Vein endothelial cell (primary cell): ENCODE data around the gene NLN. TPM values are rescaled to one million over a fixed set of nuclear protein-coding genes. Genes with fewer than 3 reads are reported as not detected.

Source experiments
- total RNA-seq: library from RNA; depleted of rRNA; stranded (reverse); fragments of >200 nt; gene quantifications from 2 replicates; pipeline ENCODE4 v1.2.3, GENCODE V29; 2012

Gene NLN
- 37.9 and 47.1 TPM in 2 replicates for total RNA-seq

GRCh38 chr5:65721720-65722574 is at the start of gene NLN, which contains the start of gene SGTB:
NLN (plus strand) TSS chr5:65722205; CDS start chr5:65722374, 169 bp downstream.
SGTB (minus strand) TSS chr5:65722109; CDS start chr5:65720807, 1,302 bp downstream.

Other genes with a start within 250 kb of the NLN start
- gene ADAMTS6, start 240.3 kb upstream of the NLN start, total RNA-seq, result 50.9 and 78.4 TPM in 2 replicates
- gene CENPK, start 159.0 kb upstream of the NLN start, total RNA-seq, result 14.0 and 24.6 TPM in 2 replicates
- 29.1 and 32.3 TPM in 2 replicates for gene PPWD1, start 158.9 kb upstream of the NLN start, total RNA-seq
- gene TRIM23, start 97.9 kb upstream of the NLN start, total RNA-seq, result 13.9 and 14.4 TPM in 2 replicates
- 4.6 and 6.2 TPM in 2 replicates for gene SHLD3, start 97.2 kb upstream of the NLN start, total RNA-seq
- 20.3 and 21.5 TPM in 2 replicates for gene TRAPPC13, start 97.2 kb upstream of the NLN start, total RNA-seq
- gene SGTB, start 96 bp upstream of the NLN start, total RNA-seq, result 7.5 and 11.2 TPM in 2 replicates
- 67.9 and 77.7 TPM in 2 replicates for gene ERBIN, start 204.4 kb downstream of the NLN start, total RNA-seq